Measurements from ENCODE around the gene SNTG2. TPM values are rescaled to one million over a fixed set of nuclear protein-coding genes. Genes with fewer than 3 reads are reported as not detected.

The SNTG2 gene
- total RNA-seq, 1 donor from 2014 or later, result 7.7 TPM

DNA sequence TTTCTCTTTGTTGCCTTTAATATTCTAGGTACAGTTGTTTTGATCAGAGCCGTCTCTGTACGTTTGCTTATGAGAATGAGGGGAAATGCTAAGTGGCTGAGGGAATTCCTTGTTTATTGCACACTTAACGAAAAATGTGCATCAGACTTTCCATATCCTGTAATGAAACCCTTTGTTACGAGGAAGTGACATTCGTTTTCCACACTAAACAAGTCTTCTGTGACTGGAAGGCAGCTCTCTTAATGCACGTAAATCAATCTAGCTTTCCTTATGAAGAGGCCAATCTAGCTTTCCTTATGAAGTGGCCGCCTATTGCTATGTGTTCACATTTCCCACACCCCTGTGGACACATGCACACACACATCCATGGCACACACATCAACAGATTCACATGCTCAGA, 186.2 kb downstream of the SNTG2 start:
- DNase-seq, result no peak
- H3K4me3 Mint-ChIP-seq (ENCODE audit: unreplicated experiment), result no peak overlapping the region

DNA sequence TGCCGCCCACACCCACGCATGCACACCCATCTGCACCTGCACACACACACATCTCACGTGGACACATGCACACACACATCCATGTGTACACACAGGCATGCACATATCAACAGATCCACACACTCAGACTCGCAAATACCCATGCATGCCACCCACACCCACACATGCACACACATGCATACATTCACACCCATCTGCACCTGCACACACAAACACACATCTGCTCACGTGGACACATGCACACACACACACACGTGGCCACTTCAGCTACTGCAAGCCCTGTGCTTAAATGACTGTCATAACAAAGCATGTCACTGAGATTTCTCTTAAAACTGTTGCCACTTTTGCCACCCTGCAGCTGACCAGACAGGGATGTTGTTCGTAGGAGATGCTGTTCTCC, 186.6 kb downstream of the SNTG2 start:
- TF ChIP-seq, protein P1, sequence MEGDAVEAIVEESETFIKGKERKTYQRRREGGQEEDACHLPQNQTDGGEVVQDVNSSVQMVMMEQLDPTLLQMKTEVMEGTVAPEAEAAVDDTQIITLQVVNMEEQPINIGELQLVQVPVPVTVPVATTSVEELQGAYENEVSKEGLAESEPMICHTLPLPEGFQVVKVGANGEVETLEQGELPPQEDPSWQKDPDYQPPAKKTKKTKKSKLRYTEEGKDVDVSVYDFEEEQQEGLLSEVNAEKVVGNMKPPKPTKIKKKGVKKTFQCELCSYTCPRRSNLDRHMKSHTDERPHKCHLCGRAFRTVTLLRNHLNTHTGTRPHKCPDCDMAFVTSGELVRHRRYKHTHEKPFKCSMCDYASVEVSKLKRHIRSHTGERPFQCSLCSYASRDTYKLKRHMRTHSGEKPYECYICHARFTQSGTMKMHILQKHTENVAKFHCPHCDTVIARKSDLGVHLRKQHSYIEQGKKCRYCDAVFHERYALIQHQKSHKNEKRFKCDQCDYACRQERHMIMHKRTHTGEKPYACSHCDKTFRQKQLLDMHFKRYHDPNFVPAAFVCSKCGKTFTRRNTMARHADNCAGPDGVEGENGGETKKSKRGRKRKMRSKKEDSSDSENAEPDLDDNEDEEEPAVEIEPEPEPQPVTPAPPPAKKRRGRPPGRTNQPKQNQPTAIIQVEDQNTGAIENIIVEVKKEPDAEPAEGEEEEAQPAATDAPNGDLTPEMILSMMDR (IDR thresholded peaks at IDR 0.05; ENCODE audit: partially characterized antibody, unreplicated experiment), result no peak
- H3K36me3 Mint-ChIP-seq (ENCODE audit: unreplicated experiment), result peaks cover 5% of the 10 kb centered on the region
- H3K4me3 Mint-ChIP-seq (ENCODE audit: unreplicated experiment), result no peak overlapping the region
- H3K9me3 Mint-ChIP-seq (ENCODE audit: unreplicated experiment), result peaks cover 2% of the 10 kb centered on the region
- DNase-seq, result no peak
- peaks cover 5% of the 10 kb centered on the region for H3K27me3 Mint-ChIP-seq (ENCODE audit: unreplicated experiment)
- H3K27ac Mint-ChIP-seq (ENCODE audit: unreplicated experiment), result no peak overlapping the region
- H3K4me1 Mint-ChIP-seq (ENCODE audit: low read depth, unreplicated experiment), result peaks cover 13% of the 10 kb centered on the region

More for the DNA sequence above, 186.2 kb downstream of the SNTG2 start:
- Mint-ChIP-seq H3K36me3 (ENCODE audit: unreplicated experiment) (peaks cover 5% of the 10 kb centered on the region), H3K4me1 (ENCODE audit: low read depth, unreplicated experiment) (peaks cover 13% of the 10 kb centered on the region), H3K27ac (ENCODE audit: unreplicated experiment) (no peak overlapping the region), H3K9me3 (ENCODE audit: unreplicated experiment) (peaks cover 2% of the 10 kb centered on the region), H3K27me3 (ENCODE audit: unreplicated experiment) (peaks cover 5% of the 10 kb centered on the region)
- TF ChIP-seq, protein P1 (IDR thresholded peaks at IDR 0.05; ENCODE audit: partially characterized antibody, unreplicated experiment), result no peak

DNA sequence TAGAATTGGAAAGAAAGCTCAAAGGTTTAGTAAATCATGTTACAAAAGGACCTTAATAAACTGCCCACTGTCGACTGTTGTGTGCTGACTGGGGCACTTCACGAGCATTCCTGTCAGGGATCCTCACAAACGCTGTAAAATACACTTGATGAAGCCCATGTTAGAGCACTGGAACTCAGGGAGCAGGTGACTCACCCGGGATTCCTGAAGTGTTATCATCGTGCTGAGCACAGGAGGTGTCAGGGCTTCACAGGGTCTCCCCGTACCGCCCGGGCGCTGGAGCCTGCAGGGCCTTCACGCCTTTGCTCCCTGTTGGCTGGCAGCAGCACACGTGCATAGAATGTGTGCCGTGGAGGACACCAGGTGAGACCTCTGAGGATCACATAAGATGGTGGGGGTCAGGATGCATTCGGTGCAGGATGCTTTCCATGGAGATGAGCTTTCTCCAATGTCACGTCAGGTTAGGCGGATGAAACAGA, 187.3 kb downstream of the SNTG2 start:
- DNase-seq, result no peak
- H3K27me3 Mint-ChIP-seq (ENCODE audit: unreplicated experiment), result peaks cover 5% of the 10 kb centered on the region
- TF ChIP-seq, protein P1 (IDR thresholded peaks at IDR 0.05; ENCODE audit: partially characterized antibody, unreplicated experiment), result no peak
- H3K27ac Mint-ChIP-seq (ENCODE audit: unreplicated experiment), result no peak overlapping the region
- no peak overlapping the region for H3K4me3 Mint-ChIP-seq (ENCODE audit: unreplicated experiment)
- H3K36me3 Mint-ChIP-seq (ENCODE audit: unreplicated experiment), result peaks cover 5% of the 10 kb centered on the region
- H3K9me3 Mint-ChIP-seq (ENCODE audit: unreplicated experiment), result peaks cover 2% of the 10 kb centered on the region
- peaks cover 7% of the 10 kb centered on the region for H3K4me1 Mint-ChIP-seq (ENCODE audit: low read depth, unreplicated experiment)

DNA sequence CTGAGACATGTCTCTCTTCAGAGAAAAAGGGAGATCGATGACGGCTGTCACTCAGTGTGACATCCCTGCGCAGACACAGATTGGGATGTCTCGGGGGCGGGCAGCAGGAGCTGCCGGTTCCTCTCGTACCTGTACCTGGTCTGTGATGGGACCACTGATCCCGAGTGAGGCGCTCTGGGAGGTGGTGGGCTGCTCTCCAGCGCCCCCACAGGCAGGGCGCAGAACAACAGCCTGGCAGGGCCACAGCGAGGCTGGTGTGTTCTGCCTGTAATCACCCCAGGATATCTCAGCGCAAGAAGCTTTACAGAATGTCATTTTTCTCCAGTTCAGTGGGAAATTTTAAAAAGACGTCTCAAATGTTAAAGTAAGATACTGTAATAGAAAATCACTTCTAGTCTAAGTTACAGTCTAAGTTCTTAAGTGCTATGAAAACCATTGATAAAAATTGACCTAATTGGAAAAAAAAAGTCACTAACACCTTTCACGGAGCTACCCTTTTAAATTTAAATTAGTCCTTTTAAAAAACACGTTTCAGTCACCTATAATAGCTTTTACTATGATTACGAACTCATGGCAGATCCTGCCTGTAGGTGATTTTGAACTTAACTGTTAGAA, 189.8 kb downstream of the SNTG2 start:
- Mint-ChIP-seq H3K36me3 (ENCODE audit: unreplicated experiment) (peaks cover 5% of the 10 kb centered on the region), H3K27me3 (ENCODE audit: unreplicated experiment) (peaks cover 5% of the 10 kb centered on the region), H3K9me3 (ENCODE audit: unreplicated experiment) (peaks cover 2% of the 10 kb centered on the region), H3K27ac (ENCODE audit: unreplicated experiment) (no peak overlapping the region), H3K4me1 (ENCODE audit: low read depth, unreplicated experiment) (peaks cover 7% of the 10 kb centered on the region), H3K4me3 (ENCODE audit: unreplicated experiment) (no peak overlapping the region)
- peak; percentile 76 for DNase-seq
- TF ChIP-seq, protein P1 (IDR thresholded peaks at IDR 0.05; ENCODE audit: partially characterized antibody, unreplicated experiment), result peak; percentile 99

- Mint-ChIP-seq H3K4me1 (ENCODE audit: low read depth, unreplicated experiment) (peaks cover 5% of the 10 kb centered on the region), H3K9me3 (ENCODE audit: unreplicated experiment) (peaks cover 2% of the 10 kb centered on the region), H3K4me3 (ENCODE audit: unreplicated experiment) (no peak overlapping the region), H3K27me3 (ENCODE audit: unreplicated experiment) (peaks cover 5% of the 10 kb centered on the region), H3K27ac (ENCODE audit: unreplicated experiment) (no peak overlapping the region), H3K36me3 (ENCODE audit: unreplicated experiment) (peaks cover 5% of the 10 kb centered on the region)
- no peak for DNase-seq
- TF ChIP-seq, protein P1 (IDR thresholded peaks at IDR 0.05; ENCODE audit: partially characterized antibody, unreplicated experiment), result no peak
Measured at GRCh38 chr2:1141079-1141478, 190.4 kb downstream of the SNTG2 start.

Measured in glutamatergic neuron (in vitro differentiated cells).